ENCODE measurements around the gene LPAR3. TPM values are rescaled to one million over a fixed set of nuclear protein-coding genes. Genes with fewer than 3 reads are reported as not detected.

LPAR3 gene
- total and polyA plus RNA-seq, 2 of the 4 experiments (the other 2 are of a cell fraction), result 0.09 to 0.18 TPM

DNA sequence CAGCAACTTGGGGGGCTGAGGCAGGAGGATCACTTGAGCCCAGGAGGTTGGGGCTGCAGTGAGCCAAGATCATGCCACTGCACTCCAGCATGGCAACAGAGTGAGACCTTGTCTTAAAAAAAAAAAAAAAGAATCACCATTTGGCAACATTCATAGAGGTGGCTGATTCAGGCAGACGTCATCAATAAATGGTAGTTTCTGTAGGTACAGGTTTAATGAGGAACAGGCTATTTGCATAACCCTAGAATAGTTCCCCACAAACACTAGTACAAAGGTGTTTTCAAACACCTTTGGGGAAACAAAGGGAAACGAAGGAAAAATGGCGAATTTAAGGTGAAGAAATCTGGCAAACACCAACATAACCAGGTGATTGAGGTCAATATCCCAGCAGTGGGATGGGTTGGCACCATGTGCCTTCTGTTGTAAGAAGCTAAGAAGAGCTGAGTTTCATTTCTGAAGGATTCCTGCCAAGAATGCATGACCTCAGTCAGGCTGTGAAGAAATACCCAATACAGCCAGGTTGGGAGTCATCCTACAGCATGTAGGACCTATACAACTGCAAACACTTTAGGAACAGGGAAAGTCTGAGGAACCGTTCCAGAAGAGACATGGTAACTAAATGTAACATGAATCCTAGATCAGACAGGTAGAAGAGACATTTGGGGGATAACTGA is 5.6 kb downstream of the LPAR3 start:
- no peak overlapping the region for H4K8ac ChIP-seq (ENCODE audit: low read depth in 2 of 2, low read length in 2 of 2)
- no peak overlapping the region for H2AK9ac ChIP-seq (replicated peaks; ENCODE audit: low read depth, low read length, poor library complexity)
- no peaks in the 10 kb centered on the region for H3K9me3 ChIP-seq (ENCODE audit: control insufficient read depth, insufficient read depth, low read length)
- H3K18ac ChIP-seq (ENCODE audit: low read depth, low read length), result no peak overlapping the region
- H2AK5ac ChIP-seq (ENCODE audit: low read depth, low read length), result no peak overlapping the region
- intact Hi-C loops (cut with micrococcal nuclease), result no loop called here
- no CpG with 5 or more reads among the region's 4 CpGs for WGBS, 2 experiments (ENCODE audit: extremely low coverage in 2 of 2, insufficient read length in 1 of 2)
- H4K5ac ChIP-seq (ENCODE audit: low read depth, low read length), result no peak overlapping the region
- no peak overlapping the region for H2AFZ ChIP-seq (replicated peaks; ENCODE audit: low read length, poor library complexity)
- in situ Hi-C loops (cut with MboI; ENCODE audit: low sequenced_read_pairs), result no loop called here
- no peak overlapping the region for H3K27ac ChIP-seq (ENCODE audit: insufficient read depth, low read length)
- H3K27me3 ChIP-seq (ENCODE audit: control insufficient read depth, insufficient read depth, low read length), result peaks cover 5% of the 10 kb centered on the region
- no TSS peak for BruUV-seq (replicated peaks)
- DNase-seq (peak; percentile 65), ATAC-seq (ENCODE audit: low read depth) (no peak)
- no peak overlapping the region for H3K4me2 ChIP-seq (ENCODE audit: low read depth, low read length)
- H2BK5ac ChIP-seq (ENCODE audit: low read depth, low read length, poor library complexity, severe bottlenecking), result no peak overlapping the region
- no peak overlapping the region for H4K91ac ChIP-seq (ENCODE audit: insufficient read depth, low read depth, low read length)
- no peak overlapping the region; the same call in 1 of the 2 replicates for H3K14ac ChIP-seq (replicated peaks; ENCODE audit: low read depth, low read length)
- H3K79me1 ChIP-seq (ENCODE audit: low read depth in 1 of 2, low read length in 2 of 2), result no peaks in the 10 kb centered on the region; a peak in 1 of 4 replicates
- no peak overlapping the region for H2BK20ac ChIP-seq (ENCODE audit: low read depth, low read length)
- peak; percentile 58 for TF ChIP-seq CEBPB (IDR thresholded peaks at IDR 0.05; ENCODE audit: low read depth, low read length)
- TF ChIP-seq CHD1 (IDR thresholded peaks at IDR 0.05; ENCODE audit: low read depth, low read length), result no peak
- no peak overlapping the region for H3K56ac ChIP-seq (ENCODE audit: extremely low read depth, insufficient read depth, low read length)
- H3K4me1 ChIP-seq (ENCODE audit: control insufficient read depth, insufficient read depth, low read length), result peaks cover 5% of the 10 kb centered on the region
- no peak overlapping the region for H2BK120ac ChIP-seq (ENCODE audit: low read depth, low read length)
- no peak overlapping the region for H3K4ac ChIP-seq (ENCODE audit: low read depth, low read length)
- no peak overlapping the region for H3K4me3 ChIP-seq (ENCODE audit: insufficient read depth, low read depth, low read length)
- H4K20me1 ChIP-seq (ENCODE audit: insufficient read depth, low read length), result no peaks in the 10 kb centered on the region
- H3K9me1 ChIP-seq (ENCODE audit: insufficient read depth, low read length), result peaks cover 2% of the 10 kb centered on the region; the same call in 1 of the 2 replicates
- dilution Hi-C loops (cut with HindIII; ENCODE audit: low sequenced_read_pairs, unreplicated experiment), result no loop called here
- no peak overlapping the region for H3K23ac ChIP-seq (ENCODE audit: low read depth, low read length)
- no peak overlapping the region for H2BK15ac ChIP-seq (ENCODE audit: low read depth, low read length)
- ChIA-PET POLR2A (ENCODE audit: unreplicated experiment) (no interaction called here), CTCF (interaction anchor here (0.8 kb wide), 1 partner anchor 979 kb away, joined by 3 read pairs; no protein-coding TSS in a partner anchor)
- H3K9ac ChIP-seq (ENCODE audit: low read depth, low read length), result no peak overlapping the region
- no peaks in the 10 kb centered on the region for H3K36me3 ChIP-seq (ENCODE audit: control insufficient read depth, insufficient read depth, low read length)

Data from IMR-90 (cell line).